ENCODE data around the gene ATP6V1E1.

The ATP6V1E1 gene

GRCh38 chr22:17655289-17655688, 26.7 kb upstream of the ATP6V1E1 start:
- Histone ChIP-seq H3K4me1 (ENCODE audit: control insufficient read depth, insufficient read depth, low read length) (no peaks in the 10 kb centered on the region), H3K27ac (ENCODE audit: extremely low read depth, low read depth, low read length) (no peak overlapping the region), H3K9me3 (ENCODE audit: control insufficient read depth, insufficient read depth, low read depth, low read length) (no peaks in the 10 kb centered on the region), H3K4me3 (ENCODE audit: low read depth, low read length) (no peak overlapping the region), H3K36me3 (ENCODE audit: control insufficient read depth in 2 of 2, insufficient read depth in 1 of 2, low read length in 2 of 2) (peaks cover 23 to 38% of the 10 kb centered on the region in 2 experiments; a peak in 2 of 3 replicates)
- CTCF ChIA-PET: no interaction called here
- POLR2A ChIA-PET: no interaction called here
- TF ChIP-seq SALL2 (tag by site-specific recombination; IDR thresholded peaks at IDR 0.05; ENCODE audit: borderline replicate concordance) (no peak), ZNF266 (tag by site-specific recombination; IDR thresholded peaks at IDR 0.05; ENCODE audit: low read depth) (no peak), BCL6B (tag by site-specific recombination; IDR thresholded peaks at IDR 0.05) (no peak), ZNF658 (tag by site-specific recombination; IDR thresholded peaks at IDR 0.05) (no peak), ZNF169 (tag by site-specific recombination; IDR thresholded peaks at IDR 0.05) (no peak), HOXD13 (CRISPR knock-in tag; IDR thresholded peaks at IDR 0.05; ENCODE audit: borderline replicate concordance) (no peak), ZNF514 (tag by site-specific recombination; IDR thresholded peaks at IDR 0.05) (no peak), KLF1 (tag by site-specific recombination; IDR thresholded peaks at IDR 0.05) (no peak), ZNF560 (tag by site-specific recombination; IDR thresholded peaks at IDR 0.05; ENCODE audit: borderline replicate concordance) (no peak), MEIS1 (CRISPR knock-in tag; IDR thresholded peaks at IDR 0.05; ENCODE audit: borderline replicate concordance) (no peak), ZNF324 (tag by site-specific recombination; IDR thresholded peaks at IDR 0.05) (no peak), ZNF394 (tag by site-specific recombination; IDR thresholded peaks at IDR 0.05; ENCODE audit: borderline replicate concordance) (no peak), ZNF518A (tag by site-specific recombination; conservative IDR thresholded peaks at IDR 0.05; ENCODE audit: low read depth) (no peak)

- H3K4me1 ChIP-seq (ENCODE audit: control insufficient read depth, insufficient read depth, low read length): no peaks in the 10 kb centered on the region
- TF ChIP-seq ZNF132 (tag by site-specific recombination; IDR thresholded peaks at IDR 0.05; ENCODE audit: borderline replicate concordance) (no peak), ZNF335 (tag by site-specific recombination; conservative IDR thresholded peaks at IDR 0.05) (0 out of 2 replicates have a peak, but pooled peaks have one; percentile 4)
- H3K4me3 ChIP-seq (ENCODE audit: low read depth, low read length): no peak overlapping the region
- H3K36me3 ChIP-seq (ENCODE audit: control insufficient read depth in 2 of 2, insufficient read depth in 1 of 2, low read length in 2 of 2): no peaks in the 10 kb centered on the region; a peak in 1 of 3 replicates
- no peaks in the 10 kb centered on the region for H3K9me3 ChIP-seq (ENCODE audit: control insufficient read depth, insufficient read depth, low read depth, low read length)
- ChIA-PET POLR2A (interaction anchor here (0.8 kb wide), 1 partner anchor 91 kb away, joined by 4 read pairs; no protein-coding TSS in a partner anchor), CTCF (no interaction called here)
- H3K27ac ChIP-seq (ENCODE audit: extremely low read depth, low read depth, low read length): no peak overlapping the region
Observed at GRCh38 chr22:17648569-17648968, 20.0 kb upstream of the ATP6V1E1 start.

GRCh38 chr22:17647991-17648390, 19.4 kb upstream of the ATP6V1E1 start:
- Histone ChIP-seq H3K9me3 (ENCODE audit: control insufficient read depth, insufficient read depth, low read depth, low read length) (no peaks in the 10 kb centered on the region), H3K36me3 (ENCODE audit: control insufficient read depth in 2 of 2, insufficient read depth in 1 of 2, low read length in 2 of 2) (no peaks in the 10 kb centered on the region; a peak in 1 of 3 replicates), H3K27ac (ENCODE audit: extremely low read depth, low read depth, low read length) (no peak overlapping the region), H3K4me1 (ENCODE audit: control insufficient read depth, insufficient read depth, low read length) (no peaks in the 10 kb centered on the region), H3K4me3 (ENCODE audit: low read depth, low read length) (no peak overlapping the region)
- POLR2A ChIA-PET: interaction anchor here (0.8 kb wide), 1 partner anchor 91 kb away, joined by 4 read pairs; no protein-coding TSS in a partner anchor
- CTCF ChIA-PET: interaction anchor here (0.7 kb wide), 1 partner anchor 37 kb away, joined by 3 read pairs; no protein-coding TSS in a partner anchor
- no peak for TF ChIP-seq ZSCAN18 (tag by site-specific recombination; IDR thresholded peaks at IDR 0.05)
- no peak for TF ChIP-seq ZNF76 (tag by site-specific recombination; IDR thresholded peaks at IDR 0.05; ENCODE audit: borderline replicate concordance, low read depth)
- TF ChIP-seq ZNF600 (tag by site-specific recombination; IDR thresholded peaks at IDR 0.05): no peak
- TF ChIP-seq ZNF302 (tag by site-specific recombination; IDR thresholded peaks at IDR 0.05; ENCODE audit: low read depth): no peak
- no peak for TF ChIP-seq ZNF174 (tag by site-specific recombination; IDR thresholded peaks at IDR 0.05)
- TF ChIP-seq ATF2 (tag by site-specific recombination; IDR thresholded peaks at IDR 0.05; ENCODE audit: low read depth): no peak
- TF ChIP-seq FEZF1 (tag by site-specific recombination; IDR thresholded peaks at IDR 0.05): no peak
- TF ChIP-seq ZBTB1 (tag by site-specific recombination; IDR thresholded peaks at IDR 0.05): no peak
